PC-3 (cell line): Measurements from ENCODE around the gene NFIX. TPM values are rescaled to one million over a fixed set of nuclear protein-coding genes. Genes with fewer than 3 reads are reported as not detected.
"Not testable (repeated sequence)": the region's sequence is repeated elsewhere in the genome, so short reads cannot be mapped to it uniquely, and the experiment has no call there.

Experiments
- ATAC-seq: fragments of 200-7000 bp; cut with Tn5 transposase; 2 replicates; pipeline ENCODE4 v1.9.1; 2020; ENCODE audit warnings: mild to moderate bottlenecking, moderate library complexity
- BruUV-seq: library from RNA; stranded (reverse); fragments of 400-500 nt; replicated peaks from 2 replicates; lab custom pipeline; 2021; lab: Mats Ljungman, UMichigan
- CTCF ChIA-PET: fragments of 300-600 bp; sonication (Branson Sonifier 250); formaldehyde crosslinking; loops from one replicate; lab custom pipeline; 2022; ENCODE audit warnings: antibody characterized with exemption; lab: Charles Lee
- POLR2A ChIA-PET: fragments of 300-600 bp; sonication (Branson Sonifier 250); formaldehyde crosslinking; loops from one replicate; lab custom pipeline; 2022; ENCODE audit warnings: antibody characterized with exemption; ENCODE audit not compliant: unreplicated experiment; lab: Charles Lee
- DNase-seq: peaks from one replicate; pipeline ENCODE4 v3.0.0-alpha.2; 2015
- H2AFZ ChIP-seq: fragments of 300-600 bp; sonication (generic); 2 replicates; pipeline ENCODE4 v1.6.0; 2016; ENCODE audit warnings: antibody characterized with exemption, low read length
- H3F3A ChIP-seq: fragments of 300-600 bp; sonication (generic); one replicate; pipeline ENCODE4 v1.6.0; 2017; ENCODE audit warnings: antibody characterized with exemption, low read length, control low read depth, mild to moderate bottlenecking; ENCODE audit not compliant: unreplicated experiment
- H3K27ac ChIP-seq: fragments of 300-600 bp; sonication (generic); 2 replicates; pipeline ENCODE4 v1.5.1; 2016; ENCODE audit warnings: mild to moderate bottlenecking, low read length
- H3K27me3 ChIP-seq: fragments of 300-600 bp; sonication (generic); 2 replicates; pipeline ENCODE4 v1.6.1; 2016; ENCODE audit warnings: low read length, mixed read lengths
- H3K36me3 ChIP-seq: fragments of 300-600 bp; sonication (generic); 2 replicates; pipeline ENCODE4 v1.6.1; 2016; ENCODE audit warnings: low read depth, mixed run types, low read length, mixed read lengths
- H3K4me1 ChIP-seq: fragments of 300-600 bp; sonication (generic); 2 replicates; pipeline ENCODE4 v1.5.1; 2016; ENCODE audit warnings: low read length; ENCODE audit not compliant: insufficient read depth
- H3K4me2 ChIP-seq: fragments of 300-600 bp; sonication (generic); 2 replicates; pipeline ENCODE4 v1.6.0; 2016; ENCODE audit warnings: low read length
- H3K4me3 ChIP-seq: fragments of 300-600 bp; sonication (generic); 2 replicates; pipeline ENCODE4 v1.5.1; 2016; ENCODE audit warnings: mild to moderate bottlenecking, low read length, mixed read lengths
- H3K79me2 ChIP-seq: fragments of 300-600 bp; sonication (generic); 2 replicates; pipeline ENCODE4 v1.6.1; 2017; ENCODE audit warnings: low read length, mixed read lengths
- H3K9ac ChIP-seq: fragments of 300-600 bp; sonication (generic); 2 replicates; pipeline ENCODE4 v1.6.0; 2016; ENCODE audit warnings: mild to moderate bottlenecking, low read length
- H3K9me2 ChIP-seq: fragments of 300-600 bp; sonication (generic); replicated peaks from 2 replicates; pipeline ENCODE4 v1.6.1; 2016; ENCODE audit warnings: mixed run types, low read length, mixed read lengths
- H3K9me3 ChIP-seq: fragments of 300-600 bp; sonication (generic); 2 replicates; pipeline ENCODE4 v1.6.1; 2016; ENCODE audit warnings: low read length, mixed read lengths
- H4K20me1 ChIP-seq: fragments of 300-600 bp; sonication (generic); 2 replicates; pipeline ENCODE4 v1.6.1; 2016; ENCODE audit warnings: low read length, mixed read lengths
- CTCF ChIP-seq: fragments of 300-600 bp; sonication (generic); conservative IDR thresholded peaks from 2 replicates; pipeline ENCODE4 v1.5.1; 2017; ENCODE audit warnings: antibody characterized with exemption, low read depth, mild to moderate bottlenecking, low read length
- EZH2 ChIP-seq: fragments of 300-600 bp; sonication (generic); IDR thresholded peaks from one replicate; pipeline ENCODE4 v1.6.1; 2017; ENCODE audit warnings: antibody characterized with exemption, mild to moderate bottlenecking, low read length; ENCODE audit not compliant: unreplicated experiment
- EZH2phosphoT487 ChIP-seq: fragments of 300-600 bp; sonication (generic); IDR thresholded peaks from 2 replicates; pipeline ENCODE4 v1.6.1; 2018; ENCODE audit warnings: mild to moderate bottlenecking, antibody characterized with exemption, low read length, borderline replicate concordance
- intact Hi-C: fragments of 100-400 bp; cut with micrococcal nuclease; formaldehyde crosslinking; loops from 2 replicates; pipeline ENCODE4 v1.9.0; 2023
- total RNA-seq: library from RNA; depleted of rRNA; stranded (reverse); fragments of >200 nt; gene quantifications from 2 replicates; pipeline ENCODE4 v1.2.3, GENCODE V29; 2014

The NFIX gene
- total RNA-seq, 1 experiment from 2014 or later, result 43.3 TPM

GRCh38 chr19:12956446-12957388 lies 38.6 kb upstream of the NFIX start, which contains the start of gene GADD45GIP1:
GADD45GIP1 (minus strand) TSS chr19:12957223; CDS start chr19:12957212, 11 bp downstream.
- Histone ChIP-seq H4K20me1 (no peaks in the 10 kb centered on the region), H3K4me2 (peak within 1 kb of the TSS; percentile 87), H3K4me3 (peak within 1 kb of the TSS; percentile 73), H3K9me3 (no peaks in the 10 kb centered on the region), H3K9me2 (no peaks in the 10 kb centered on the region), H2AFZ (peak within 1 kb of the TSS; percentile 99), H3K27me3 (no peaks in the 10 kb centered on the region), H3K36me3 (peaks cover 15% of the 10 kb centered on the region; the same call in 1 of the 2 replicates), H3K27ac (peak within 1 kb of the TSS; percentile 66), H3K4me1 (peaks cover 20% of the 10 kb centered on the region), H3F3A (peaks cover 5% of the 10 kb centered on the region), H3K9ac (peak within 1 kb of the TSS; percentile 92), H3K79me2 (peaks cover 50% of the 10 kb centered on the region)
- peak; percentile 82 for ATAC-seq
- ChIA-PET POLR2A (interaction anchor here (0.7 kb wide), 1 partner anchor 19 kb away, joined by 3 read pairs; no protein-coding TSS in a partner anchor), CTCF (interaction anchor here (0.6 kb wide), 1 partner anchor 147 kb away, joined by 19 read pairs; no protein-coding TSS in a partner anchor)
- TF ChIP-seq CTCF, result no peak
- TF ChIP-seq EZH2phosphoT487, result no peak
- no peak for TF ChIP-seq EZH2
- DNase-seq, result peak; percentile 91
- no TSS peak for BruUV-seq
- intact Hi-C loops, result no loop called here

- ATAC-seq, result peak; percentile 3; the same call in 1 of the 2 replicates
- Histone ChIP-seq H3K36me3 (peaks cover 14% of the 10 kb centered on the region; the same call in 1 of the 2 replicates), H2AFZ (peak overlapping the region; percentile 99), H3K4me2 (peak overlapping the region; percentile 87), H3K4me1 (peaks cover 18% of the 10 kb centered on the region), H3K27ac (peak overlapping the region; percentile 66), H3K4me3 (peak overlapping the region; percentile 73), H3K79me2 (peaks cover 50% of the 10 kb centered on the region), H3K9ac (peak overlapping the region; percentile 92)
- H3K27me3 ChIP-seq, BruUV-seq, DNase-seq, POLR2A ChIA-PET, H3K9me3 ChIP-seq, H3K9me2 ChIP-seq, H4K20me1 ChIP-seq, H3F3A ChIP-seq, intact Hi-C loops, CTCF ChIA-PET: not testable (repeated sequence)
Measured at GRCh38 chr19:12957389-12957952, 37.8 kb upstream of the NFIX start.

GRCh38 chr19:12959481-12959880 lies 35.8 kb upstream of the NFIX start:
- H3K27ac ChIP-seq, result no peak overlapping the region
- BruUV-seq, result no TSS peak
- H3K4me3 ChIP-seq, result no peak overlapping the region
- ChIA-PET CTCF (no interaction called here), POLR2A (no interaction called here)
- peaks cover 5% of the 10 kb centered on the region for H3F3A ChIP-seq
- intact Hi-C loops, result no loop called here
- peaks cover 35% of the 10 kb centered on the region for H3K79me2 ChIP-seq
- no peaks in the 10 kb centered on the region for H4K20me1 ChIP-seq
- TF ChIP-seq EZH2, result no peak
- no peak for TF ChIP-seq EZH2phosphoT487
- H3K36me3 ChIP-seq, result peaks cover 2% of the 10 kb centered on the region; the same call in 1 of the 2 replicates
- H3K9ac ChIP-seq, result no peak overlapping the region
- no peak overlapping the region for H3K4me2 ChIP-seq
- H3K4me1 ChIP-seq, result peaks cover 9% of the 10 kb centered on the region; the same call in 1 of the 2 replicates
- no peaks in the 10 kb centered on the region for H3K9me3 ChIP-seq
- no peaks in the 10 kb centered on the region for H3K27me3 ChIP-seq
- no peak for ATAC-seq
- H2AFZ ChIP-seq, result no peak overlapping the region
- no peaks in the 10 kb centered on the region for H3K9me2 ChIP-seq
- DNase-seq, result no peak
